BJ (cell line): ENCODE measurements around the gene WHAMM. TPM values are rescaled to one million over a fixed set of nuclear protein-coding genes. Genes with fewer than 3 reads are reported as not detected.
"Not testable (repeated sequence)": the region's sequence is repeated elsewhere in the genome, so short reads cannot be mapped to it uniquely, and the experiment has no call there.

Source experiments
- CTCF ChIA-PET: fragments of 350-600 bp; formaldehyde crosslinking; extraction: SDS; loops from one replicate; lab custom pipeline; 2021; ENCODE audit warnings: antibody characterized with exemption, inconsistent platforms; lab: Yijun Ruan, JAX
- POLR2A ChIA-PET: fragments of 300-600 bp; sonication (Branson Sonifier 250); formaldehyde crosslinking; extraction: SDS; loops from one replicate; lab custom pipeline; 2021; ENCODE audit warnings: antibody characterized with exemption; lab: Charles Lee
- DNase-seq: peaks from one replicate; pipeline ENCODE4 v3.0.0-alpha.2; 2011; ENCODE audit warnings: low read depth
- H3K27me3 ChIP-seq: 2 replicates; pipeline ENCODE4 v1.6.0; 2011; ENCODE audit warnings: low read length; ENCODE audit not compliant: control insufficient read depth, insufficient read depth
- H3K36me3 ChIP-seq: 2 replicates; pipeline ENCODE4 v1.5.1; 2011; ENCODE audit warnings: low read length; ENCODE audit not compliant: control insufficient read depth, insufficient read depth
- H3K4me3 ChIP-seq: 2 replicates; pipeline ENCODE4 v1.5.1; 2011; ENCODE audit warnings: low read depth, mild to moderate bottlenecking, control low read depth, low read length
- CTCF ChIP-seq: IDR thresholded peaks from 2 replicates; pipeline ENCODE4 v1.5.1; 2011; ENCODE audit warnings: low read depth, mild to moderate bottlenecking, control low read depth, inconsistent platforms, low read length, moderate library complexity; ENCODE audit not compliant: insufficient read depth
- polyA plus RNA-seq: library from polyadenylated mRNA; depleted of rRNA; stranded (reverse); fragments of >200 nt; gene quantifications from 2 replicates; pipeline ENCODE4 v1.2.3, GENCODE V29; 2011

Gene WHAMM
- polyA plus RNA-seq, 1 experiment: 2.8 TPM

GRCh38 chr15:82810061-82810889 is 847 bp downstream of the WHAMM start:
- Histone ChIP-seq H3K36me3 (no peaks in the 10 kb centered on the region), H3K27me3 (no peaks in the 10 kb centered on the region), H3K4me3 (peak overlapping the region; percentile 89)
- POLR2A ChIA-PET: no interaction called here
- CTCF ChIA-PET: interaction anchor here (0.6 to 2.1 kb wide), 4 partner anchors 115 to 280 kb away, joined by 3 to 6 read pairs (median 4); partner anchors contain the start of gene RPS17
- no peak for TF ChIP-seq CTCF
- DNase-seq: no peak

GRCh38 chr15:82810890-82811426 is 1.5 kb downstream of the WHAMM start:
- peak overlapping the region; percentile 89 for H3K4me3 ChIP-seq
- no peaks in the 10 kb centered on the region for H3K36me3 ChIP-seq
- H3K27me3 ChIP-seq: no peaks in the 10 kb centered on the region
- CTCF ChIA-PET: interaction anchor here (0.8 to 2.1 kb wide), 3 partner anchors 116 to 280 kb away, joined by 3 to 6 read pairs (median 5); partner anchors contain the start of gene RPS17
- DNase-seq: no peak
- POLR2A ChIA-PET: no interaction called here
- no peak for TF ChIP-seq CTCF

- ChIA-PET CTCF (no interaction called here), POLR2A (no interaction called here)
- no peaks in the 10 kb centered on the region for H3K27me3 ChIP-seq
- H3K4me3 ChIP-seq: no peak overlapping the region
- H3K36me3 ChIP-seq: peaks cover 3% of the 10 kb centered on the region
- no peak for TF ChIP-seq CTCF
- DNase-seq: no peak
Measured at GRCh38 chr15:82812994-82813393, 3.6 kb downstream of the WHAMM start.

- no peak for TF ChIP-seq CTCF
- ChIA-PET CTCF (no interaction called here), POLR2A (no interaction called here)
- Histone ChIP-seq H3K4me3 (no peak overlapping the region), H3K27me3 (no peaks in the 10 kb centered on the region), H3K36me3 (peaks cover 11% of the 10 kb centered on the region)
- DNase-seq: no peak
Measured at GRCh38 chr15:82820128-82820527, 10.7 kb downstream of the WHAMM start.

- H3K4me3 ChIP-seq, POLR2A ChIA-PET, H3K27me3 ChIP-seq, CTCF ChIA-PET, DNase-seq: not testable (repeated sequence)
- peaks cover 12% of the 10 kb centered on the region for H3K36me3 ChIP-seq
Measured at GRCh38 chr15:82821396-82821795, 12.0 kb downstream of the WHAMM start.

GRCh38 chr15:82821851-82822250 is 12.4 kb downstream of the WHAMM start:
- H3K36me3 ChIP-seq: peaks cover 13% of the 10 kb centered on the region
- H3K27me3 ChIP-seq, POLR2A ChIA-PET, H3K4me3 ChIP-seq, CTCF ChIA-PET, DNase-seq: not testable (repeated sequence)
